Measurements from ENCODE around the gene CD200R1L. TPM values are rescaled to one million over a fixed set of nuclear protein-coding genes. Genes with fewer than 3 reads are reported as not detected.

CD200R1L gene
- total RNA-seq, 1 donor from 2014 or later: not detected

- no peak for DNase-seq
Observed at GRCh38 chr3:112786881-112787579, 59.6 kb downstream of the CD200R1L start.

DNA sequence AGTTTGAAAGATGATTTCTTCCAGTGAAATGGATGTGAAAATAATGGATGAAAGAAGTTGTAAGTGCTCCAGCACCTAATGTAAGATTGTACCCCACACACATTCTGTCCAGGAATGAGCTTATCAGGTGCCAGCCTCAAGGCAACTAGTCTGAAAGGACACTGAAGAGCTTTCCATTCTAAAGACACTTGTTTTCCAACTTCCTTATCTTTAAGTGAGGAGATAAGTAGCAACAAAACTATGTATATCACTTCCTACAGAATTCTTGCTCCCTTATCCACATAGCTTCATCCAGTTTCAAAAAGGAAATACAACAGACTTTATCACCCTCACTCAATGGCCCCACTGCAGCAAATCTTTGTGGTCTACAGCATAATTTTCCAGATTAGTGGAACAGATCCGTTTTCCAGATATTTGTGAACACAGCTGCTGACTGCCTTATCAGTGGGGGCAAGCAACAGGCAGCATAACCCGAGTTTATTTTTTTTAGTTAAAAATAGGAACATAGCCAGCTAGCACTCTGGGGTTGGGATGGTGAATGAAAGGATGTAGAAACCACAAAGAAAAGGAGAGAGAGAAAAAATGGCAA is 60.6 kb downstream of the CD200R1L start:
- no peak for DNase-seq

GRCh38 chr3:112785321-112786001 is 61.2 kb downstream of the CD200R1L start:
- no peak for DNase-seq

DNA sequence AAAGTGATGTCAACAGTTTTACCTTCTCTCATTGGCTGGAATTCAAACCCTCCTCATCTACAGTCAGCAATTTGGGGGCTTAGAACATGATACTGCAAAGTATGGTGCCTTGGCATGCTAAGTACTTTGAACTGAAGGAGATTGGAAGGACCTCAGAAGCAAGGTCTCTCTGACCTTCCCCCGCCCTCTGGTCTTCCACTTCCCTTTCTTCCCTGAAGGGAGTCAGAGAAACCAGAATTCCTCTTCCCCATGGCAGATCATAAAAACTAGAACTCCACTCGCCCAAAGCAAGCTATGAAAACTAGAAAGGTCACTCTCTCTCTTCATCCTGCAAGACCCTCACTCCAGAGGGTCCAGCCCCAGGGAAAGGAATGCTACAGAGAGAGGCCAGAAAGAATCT is 64.2 kb downstream of the CD200R1L start:
- DNase-seq: no peak

- no peak for DNase-seq
Observed at GRCh38 chr3:112781599-112781998, 65.1 kb downstream of the CD200R1L start.

- DNase-seq: no peak
Observed at GRCh38 chr3:112779558-112780480, 66.8 kb downstream of the CD200R1L start.

GRCh38 chr3:112779011-112779410 is 67.7 kb downstream of the CD200R1L start:
- DNase-seq: no peak

DNA sequence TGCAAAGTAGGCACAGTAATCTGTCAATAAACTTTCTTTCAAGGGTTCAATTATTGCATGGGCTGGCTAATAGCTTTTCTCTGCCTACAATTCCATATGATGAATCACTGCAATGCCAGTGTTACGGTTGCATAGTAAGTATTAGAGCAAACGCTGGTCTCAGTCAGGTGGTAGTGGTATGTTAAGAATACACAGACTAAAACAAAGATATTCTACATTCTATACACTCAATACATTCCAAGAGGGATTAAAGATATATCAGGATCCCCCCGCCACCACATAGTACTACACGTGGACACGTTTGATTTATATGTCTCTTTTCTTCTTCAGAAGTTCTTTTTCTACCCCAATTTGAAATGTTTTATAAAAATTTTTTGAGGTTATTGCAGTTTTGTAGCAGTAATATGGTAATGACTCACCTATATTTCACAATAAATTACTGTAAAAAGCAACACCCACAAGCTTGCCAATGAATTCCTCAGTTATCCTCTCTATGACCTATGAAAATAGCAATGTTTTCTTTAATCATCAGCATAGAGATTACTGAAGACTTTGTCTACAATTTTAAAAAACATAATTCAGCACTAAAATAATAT is 68.2 kb downstream of the CD200R1L start:
- DNase-seq: no peak

- no peak for DNase-seq
Observed at GRCh38 chr3:112777811-112778210, 68.9 kb downstream of the CD200R1L start.

DNA sequence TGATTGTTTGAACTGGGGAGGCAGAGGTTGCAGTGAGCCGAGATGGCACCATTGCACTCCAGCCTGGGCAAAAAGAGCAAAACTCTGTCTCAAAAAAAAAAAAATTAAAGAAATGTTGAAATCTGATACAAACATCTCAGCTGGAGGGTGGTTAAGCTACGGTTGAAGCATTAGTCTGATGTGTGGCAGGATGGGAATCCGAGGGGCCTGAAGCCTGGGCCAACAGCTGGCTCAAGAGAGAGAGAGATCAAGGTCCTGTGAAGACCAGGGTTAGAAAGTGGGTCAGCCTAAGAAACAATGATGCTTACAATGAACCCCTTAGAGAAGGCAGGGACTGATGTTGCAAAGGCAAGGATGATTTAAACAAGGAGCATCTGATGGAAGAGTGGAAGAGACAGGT is 69.8 kb downstream of the CD200R1L start:
- DNase-seq: no peak

- no peak for DNase-seq
Observed at GRCh38 chr3:112776000-112776399, 70.7 kb downstream of the CD200R1L start.

DNA sequence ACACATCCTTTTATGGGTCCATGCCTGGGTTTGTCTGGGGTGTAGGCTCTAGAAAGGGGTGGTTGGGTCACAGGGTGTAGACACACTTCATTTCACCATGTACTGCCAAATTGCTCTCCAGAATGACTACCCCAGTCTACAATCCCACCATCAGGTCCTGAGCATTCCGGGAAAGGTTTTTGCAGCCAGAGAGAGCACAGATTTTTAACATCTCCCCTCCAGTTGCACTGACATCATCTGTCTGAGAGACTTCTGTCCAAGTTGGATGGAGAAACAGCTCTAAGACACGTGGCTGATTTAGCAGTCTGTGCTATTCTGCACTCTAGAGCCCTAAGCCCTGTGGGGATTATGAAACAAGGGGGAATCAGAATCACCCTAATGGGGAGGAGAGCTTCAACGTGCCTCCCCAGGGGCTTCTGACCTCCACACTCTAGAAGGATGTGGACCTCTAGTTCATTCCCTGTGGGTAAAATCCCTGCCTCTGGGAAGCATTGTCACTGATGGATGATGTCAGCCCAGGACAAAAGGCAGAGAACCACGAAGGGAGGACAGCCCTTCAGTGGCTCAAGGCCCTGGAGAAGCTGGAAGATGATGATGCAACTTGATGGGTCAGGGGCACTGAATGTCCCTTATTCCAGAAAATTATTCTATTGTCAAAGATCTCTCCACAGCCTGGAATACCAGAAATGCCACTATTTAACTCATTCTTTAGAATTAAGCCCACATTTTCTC is 71.5 kb downstream of the CD200R1L start:
- DNase-seq: no peak

- no peak for DNase-seq
Observed at GRCh38 chr3:112774293-112774926, 72.3 kb downstream of the CD200R1L start.

DNA sequence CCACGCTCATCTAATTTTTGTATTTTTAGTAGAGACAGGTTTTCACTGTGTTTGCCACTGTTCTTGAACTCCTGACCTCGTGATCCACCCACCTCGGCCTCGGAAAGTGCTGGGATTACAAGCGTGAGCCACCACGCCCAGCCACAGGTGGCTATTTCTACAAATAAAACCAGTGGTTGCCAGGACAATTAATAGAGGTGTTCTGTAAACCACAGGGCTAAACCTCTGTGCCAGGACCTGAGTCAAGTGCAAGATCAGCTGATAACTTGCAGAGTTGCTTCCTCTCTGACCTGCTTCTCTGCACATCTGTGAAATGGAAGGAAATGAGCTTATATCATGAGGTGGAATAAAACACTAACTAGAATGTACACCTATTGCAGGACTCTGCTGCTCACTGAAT is 72.8 kb downstream of the CD200R1L start:
- DNase-seq: no peak

GRCh38 chr3:112770951-112771350 is 75.7 kb downstream of the CD200R1L start:
- DNase-seq: no peak

- DNase-seq: no peak
Observed at GRCh38 chr3:112770032-112770626, 76.5 kb downstream of the CD200R1L start.

- no peak for DNase-seq
Observed at GRCh38 chr3:112769286-112769978, 77.2 kb downstream of the CD200R1L start.

GRCh38 chr3:112767777-112768176 is 78.9 kb downstream of the CD200R1L start:
- DNase-seq: no peak

- no peak for DNase-seq
Observed at GRCh38 chr3:112767177-112767576, 79.5 kb downstream of the CD200R1L start.

All from occipital lobe (tissue), 2 donors.